CD4-positive, alpha-beta T cell treated with Interleukin-4 for 1 hour (primary cell): ENCODE data around the gene TOP3A.
A peak's percentile ranks its signal among the peaks of the same experiment; 100 is the strongest.

Experiments
- DNase-seq, 2 donors: peaks; one replicate each; pipeline ENCODE4 v3.0.0-alpha.2; 2020 to 2022

The TOP3A gene

GRCh38 chr17:18228176-18228682, 86.6 kb downstream of the TOP3A start:
- DNase-seq, result no peak

GRCh38 chr17:18227635-18228034, 87.2 kb downstream of the TOP3A start:
- DNase-seq, result no peak

GRCh38 chr17:18226284-18226945, 88.4 kb downstream of the TOP3A start:
- no peak for DNase-seq

- DNase-seq, result no peak
These were observed 89.0 kb downstream of the TOP3A start for GRCh38 chr17:18225642-18226283.

- peak; percentile 94 to 95 for DNase-seq
These were observed 89.6 kb downstream of the TOP3A start, which contains the start of gene LLGL1 for GRCh38 chr17:18225121-18225641. Gene LLGL1, plus strand, starts transcription at chr17:18225635. Its CDS starts 48 bp downstream, at chr17:18225683.

GRCh38 chr17:18224387-18225120, 90.2 kb downstream of the TOP3A start:
- no peak for DNase-seq

GRCh38 chr17:18224053-18224386, 90.8 kb downstream of the TOP3A start:
- DNase-seq, result no peak
